Endothelial cell of umbilical vein (primary cell): Measurements from ENCODE around the gene GALNT2. TPM values are rescaled to one million over a fixed set of nuclear protein-coding genes. Genes with fewer than 3 reads are reported as not detected.

ENCODE experiments used
- BruUV-seq: library from RNA; stranded (reverse); fragments of 400-500 nt; replicated peaks from 2 replicates; lab custom pipeline; 2021; lab: Mats Ljungman, UMichigan
- CTCF ChIA-PET: fragments of 300-600, 350-600 bp; sonication (Branson Sonifier 250); formaldehyde crosslinking; loops from one replicate; lab custom pipeline; 2021; ENCODE audit warnings: antibody characterized with exemption, inconsistent platforms; lab: Charles Lee
- POLR2A ChIA-PET: fragments of 300-600, 350-600 bp; sonication (Branson Sonifier 250); formaldehyde crosslinking; loops from one replicate; lab custom pipeline; 2021; ENCODE audit warnings: antibody characterized with exemption, inconsistent platforms; lab: Charles Lee
- DNase-seq: peaks from one replicate; pipeline ENCODE4 v3.0.0-alpha.2; 2011; ENCODE audit warnings: low read depth, low spot score
- FAIRE-seq: peaks from 2 replicates; lab custom pipeline; 2011; peaks lifted over from hg19 to GRCh38; lab: Jason Lieb, UNC
- H2AFZ ChIP-seq: 2 replicates; pipeline ENCODE4 v1.6.0; 2012; ENCODE audit warnings: low read depth, low read length, control low read depth, inconsistent platforms
- H3K27ac ChIP-seq: 2 replicates; pipeline ENCODE4 v1.5.1; 2011; ENCODE audit warnings: low read depth, mild to moderate bottlenecking, control low read depth, low read length, moderate library complexity; ENCODE audit not compliant: insufficient read depth
- H3K27me3 ChIP-seq, 2 experiments: 2 replicates each; pipeline versions ENCODE4 v1.6.0 to v1.6.1; 2011; ENCODE audit warnings: low read length in 2 of 2, mixed read lengths in 1 of 2; ENCODE audit not compliant: control insufficient read depth in 2 of 2, insufficient read depth in 2 of 2
- H3K36me3 ChIP-seq, 2 experiments: 2 replicates in 1 of 2; 3 replicates in 1 of 2; pipeline ENCODE4 v1.5.1; 2011; ENCODE audit warnings: low read length in 2 of 2, mild to moderate bottlenecking in 1 of 2, moderate library complexity in 1 of 2; ENCODE audit not compliant: control insufficient read depth in 2 of 2, insufficient read depth in 2 of 2; ENCODE audit errors: extremely low read depth in 1 of 2
- H3K4me1 ChIP-seq: 3 replicates; pipeline ENCODE4 v1.5.1; 2011; ENCODE audit warnings: mild to moderate bottlenecking, low read length; ENCODE audit not compliant: control insufficient read depth, insufficient read depth; ENCODE audit errors: extremely low read depth
- H3K4me2 ChIP-seq: 2 replicates; pipeline ENCODE4 v1.6.1; 2011; ENCODE audit warnings: low read length, control low read depth, mixed read lengths; ENCODE audit not compliant: insufficient read depth
- H3K4me3 ChIP-seq, 3 experiments: fragments of 200-600 bp in 1 of 3; sonication (generic), shearing (Covaris generic) in 1 of 3; replicated peaks in 1 of 3; 2 replicates each; pipeline ENCODE4 v1.5.1; 2011 to 2016; ENCODE audit warnings: control low read depth in 3 of 3, low read length in 3 of 3, mild to moderate bottlenecking in 2 of 3, inconsistent platforms in 1 of 3, low read depth in 1 of 3, moderate library complexity in 1 of 3; ENCODE audit not compliant: insufficient read depth in 1 of 3
- H3K79me2 ChIP-seq: 2 replicates; pipeline ENCODE4 v1.6.0; 2012; ENCODE audit warnings: low read length, inconsistent platforms; ENCODE audit not compliant: control insufficient read depth, insufficient read depth
- H3K9ac ChIP-seq: replicated peaks from 2 replicates; pipeline ENCODE3; 2011; ENCODE audit warnings: low read length, control low read depth; ENCODE audit not compliant: insufficient read depth; ENCODE audit errors: extremely low read depth
- H3K9me1 ChIP-seq: replicated peaks from 3 replicates; pipeline ENCODE4 v1.6.0; 2011; ENCODE audit warnings: mild to moderate bottlenecking, low read length; ENCODE audit not compliant: control insufficient read depth, insufficient read depth; ENCODE audit errors: extremely low read depth
- H3K9me3 ChIP-seq: replicated peaks from 2 replicates; pipeline ENCODE4 v1.5.1; 2012; ENCODE audit warnings: low read length, inconsistent platforms; ENCODE audit not compliant: control insufficient read depth, insufficient read depth
- H4K20me1 ChIP-seq: replicated peaks from 2 replicates; pipeline ENCODE3; 2011; ENCODE audit warnings: mild to moderate bottlenecking, low read length; ENCODE audit not compliant: control insufficient read depth, insufficient read depth; ENCODE audit errors: extremely low read depth
- CTCF ChIP-seq, 2 donors: IDR thresholded peaks; 1 replicate in 1 of 2; 2 replicates in 1 of 2; pipeline ENCODE4 v1.5.1; 2011; ENCODE audit warnings: low read length in 2 of 2, mild to moderate bottlenecking in 2 of 2, moderate library complexity in 2 of 2, control low read depth in 1 of 2, inconsistent platforms in 1 of 2, low read depth in 1 of 2; ENCODE audit not compliant: insufficient read depth in 1 of 2; ENCODE audit errors: extremely low read depth in 1 of 2
- EZH2 ChIP-seq: IDR thresholded peaks from 2 replicates; pipeline ENCODE4 v1.6.1; 2012; ENCODE audit warnings: borderline replicate concordance, low read depth, mild to moderate bottlenecking, moderate library complexity, low read length, inconsistent platforms; ENCODE audit not compliant: severe bottlenecking
- FOS ChIP-seq: IDR thresholded peaks from 2 replicates; pipeline ENCODE4 v1.6.1; 2011; ENCODE audit warnings: mild to moderate bottlenecking, low read length, moderate library complexity, borderline replicate concordance; ENCODE audit not compliant: insufficient read depth
- GATA2 ChIP-seq: IDR thresholded peaks from 2 replicates; pipeline ENCODE4 v1.7.0; 2011; ENCODE audit warnings: low read depth, mild to moderate bottlenecking, moderate library complexity, mixed read lengths, low read length; ENCODE audit not compliant: insufficient read length, insufficient read depth
- MAX ChIP-seq: IDR thresholded peaks from 2 replicates; pipeline ENCODE4 v1.6.1; 2011; ENCODE audit not compliant: insufficient read depth, insufficient read length
- MYC ChIP-seq: IDR thresholded peaks from one replicate; pipeline ENCODE4 v1.6.1; 2011; ENCODE audit warnings: mild to moderate bottlenecking, low read depth, low read length
- POLR2AphosphoS5 ChIP-seq: IDR thresholded peaks from 2 replicates; pipeline ENCODE4 v1.6.1; 2012; ENCODE audit warnings: low read depth, mild to moderate bottlenecking, control low read depth, low read length, moderate library complexity; ENCODE audit not compliant: insufficient read depth
- dilution Hi-C: fragments of 300-500 bp; cut with MboI; formaldehyde crosslinking; loops from one replicate; pipeline ENCODE4 v1.15.0; 2019; ENCODE audit warnings: low sequenced_read_pairs; ENCODE audit not compliant: extremely low pct_ligation_motif_present
- intact Hi-C: fragments of 100-400 bp; cut with micrococcal nuclease; formaldehyde crosslinking; loops from one replicate; pipeline ENCODE4 v1.10.0; 2022
- polyA plus RNA-seq, 4 experiments: library from polyadenylated mRNA; depleted of rRNA in 3 of 4; stranded (reverse) in 3 of 4; unstranded in 1 of 4; fragments of >200 nt; gene quantifications; 2 replicates each; pipeline versions ENCODE4 v1.2.1 to v1.2.3, GENCODE V29; 2011 to 2012; ENCODE audit warnings: missing spikeins in 1 of 4
- total RNA-seq: library from RNA; stranded (reverse); gene quantifications from 2 replicates; pipeline ENCODE4 v1.2.3, GENCODE V29; 2021

Gene GALNT2
- total and polyA plus RNA-seq, 2 donors (not counting 3 experiments of a cell fraction or from before 2014, with no cell fraction given): 56.3 to 77.5 TPM

- CTCF ChIA-PET: interaction anchor here (1.1 kb wide), 1 partner anchor 32 kb away, joined by 3 read pairs; no protein-coding TSS in a partner anchor
These were observed 239.1 kb downstream of the GALNT2 start for GRCh38 chr1:230306169-230306568.

More at GRCh38 chr1:230306169-230306568, 239.1 kb downstream of the GALNT2 start:
- POLR2A ChIA-PET: no interaction called here
- Histone ChIP-seq H3K4me2 (no peak overlapping the region), H3K9me3 (no peaks in the 10 kb centered on the region), H3K4me1 (peaks cover 8% of the 10 kb centered on the region), H3K4me3 (no peak overlapping the region), H2AFZ (no peak overlapping the region), H3K9ac (no peak overlapping the region), H3K79me2 (no peaks in the 10 kb centered on the region), H3K27me3 (peaks cover 0 to 3% of the 10 kb centered on the region in 2 experiments), H3K27ac (no peak overlapping the region), H4K20me1 (no peaks in the 10 kb centered on the region), H3K9me1 (no peaks in the 10 kb centered on the region), H3K36me3 (no peaks in the 10 kb centered on the region)
- dilution Hi-C loops (no loop called here), intact Hi-C loops (no loop called here)
- FAIRE-seq (no peak), DNase-seq (no peak)
- BruUV-seq: no TSS peak
- TF ChIP-seq CTCF (IDR thresholded peaks at IDR 0.05; ENCODE audit: extremely low read depth in 1 of 2, insufficient read depth in 1 of 2, low read depth in 1 of 2, low read length in 2 of 2) (no peak), GATA2 (no peak), POLR2AphosphoS5 (no peak), EZH2 (no peak), FOS (no peak), MAX (no peak), MYC (no peak)
